Stomach (tissue), 4 donors: ENCODE data around the gene E4F1.

Experiments used
- CTCF ChIP-seq, 7 experiments: fragments of 450-650 bp in 4 of 7; fragments of 200-600 bp in 3 of 7; sonication (generic) in 3 of 7; IDR thresholded peaks; one replicate each; pipeline ENCODE4 v1.5.1; 2016 to 2019; ENCODE audit warnings: antibody characterized with exemption in 7 of 7, control low read depth in 2 of 7, mild to moderate bottlenecking in 1 of 7
- POLR2A ChIP-seq, 4 donors: fragments of 450-650 bp; IDR thresholded peaks; one replicate each; pipeline ENCODE4 v1.6.1; 2016; ENCODE audit warnings: antibody characterized with exemption in 4 of 4, control low read depth in 2 of 4, mild to moderate bottlenecking in 1 of 4, moderate library complexity in 1 of 4
- POLR2AphosphoS5 ChIP-seq, 3 donors: sonication (generic); formaldehyde crosslinking; IDR thresholded peaks; one replicate each; pipeline ENCODE4 v1.6.1; 2016; ENCODE audit warnings: antibody characterized with exemption in 3 of 3

- no peak for TF ChIP-seq CTCF (IDR thresholded peaks at IDR 0.05)
- TF ChIP-seq POLR2AphosphoS5 (IDR thresholded peaks at IDR 0.05): no peak
- TF ChIP-seq POLR2A (IDR thresholded peaks at IDR 0.05): no peak
These were observed 11.4 kb downstream of the E4F1 start for GRCh38 chr16:2234813-2235170.
